Endothelial cell of umbilical vein (primary cell): Measurements from ENCODE around the gene KLF8. TPM values are rescaled to one million over a fixed set of nuclear protein-coding genes. Genes with fewer than 3 reads are reported as not detected.

Experiments used
- BruUV-seq: library from RNA; stranded (reverse); fragments of 400-500 nt; replicated peaks from 2 replicates; lab custom pipeline; 2021; lab: Mats Ljungman, UMichigan
- CTCF ChIA-PET: fragments of 300-600, 350-600 bp; sonication (Branson Sonifier 250); formaldehyde crosslinking; loops from one replicate; lab custom pipeline; 2021; ENCODE audit warnings: antibody characterized with exemption, inconsistent platforms; lab: Charles Lee
- POLR2A ChIA-PET: fragments of 300-600, 350-600 bp; sonication (Branson Sonifier 250); formaldehyde crosslinking; loops from one replicate; lab custom pipeline; 2021; ENCODE audit warnings: antibody characterized with exemption, inconsistent platforms; lab: Charles Lee
- DNase-seq: peaks from one replicate; pipeline ENCODE4 v3.0.0-alpha.2; 2011; ENCODE audit warnings: low read depth, low spot score
- FAIRE-seq: peaks from 2 replicates; lab custom pipeline; 2011; peaks lifted over from hg19 to GRCh38; lab: Jason Lieb, UNC
- H2AFZ ChIP-seq: 2 replicates; pipeline ENCODE4 v1.6.0; 2012; ENCODE audit warnings: low read depth, low read length, control low read depth, inconsistent platforms
- H3K27ac ChIP-seq: 2 replicates; pipeline ENCODE4 v1.5.1; 2011; ENCODE audit warnings: low read depth, mild to moderate bottlenecking, control low read depth, low read length, moderate library complexity; ENCODE audit not compliant: insufficient read depth
- H3K27me3 ChIP-seq, 2 experiments: 2 replicates each; pipeline versions ENCODE4 v1.6.0 to v1.6.1; 2011; ENCODE audit warnings: low read length in 2 of 2, mixed read lengths in 1 of 2; ENCODE audit not compliant: control insufficient read depth in 2 of 2, insufficient read depth in 2 of 2
- H3K36me3 ChIP-seq, 2 experiments: 2 replicates in 1 of 2; 3 replicates in 1 of 2; pipeline ENCODE4 v1.5.1; 2011; ENCODE audit warnings: low read length in 2 of 2, mild to moderate bottlenecking in 1 of 2, moderate library complexity in 1 of 2; ENCODE audit not compliant: control insufficient read depth in 2 of 2, insufficient read depth in 2 of 2; ENCODE audit errors: extremely low read depth in 1 of 2
- H3K4me1 ChIP-seq: 3 replicates; pipeline ENCODE4 v1.5.1; 2011; ENCODE audit warnings: mild to moderate bottlenecking, low read length; ENCODE audit not compliant: control insufficient read depth, insufficient read depth; ENCODE audit errors: extremely low read depth
- H3K4me2 ChIP-seq: 2 replicates; pipeline ENCODE4 v1.6.1; 2011; ENCODE audit warnings: low read length, control low read depth, mixed read lengths; ENCODE audit not compliant: insufficient read depth
- H3K4me3 ChIP-seq, 3 experiments: fragments of 200-600 bp in 1 of 3; sonication (generic), shearing (Covaris generic) in 1 of 3; replicated peaks in 1 of 3; 2 replicates each; pipeline ENCODE4 v1.5.1; 2011 to 2016; ENCODE audit warnings: control low read depth in 3 of 3, low read length in 3 of 3, mild to moderate bottlenecking in 2 of 3, inconsistent platforms in 1 of 3, low read depth in 1 of 3, moderate library complexity in 1 of 3; ENCODE audit not compliant: insufficient read depth in 1 of 3
- H3K79me2 ChIP-seq: 2 replicates; pipeline ENCODE4 v1.6.0; 2012; ENCODE audit warnings: low read length, inconsistent platforms; ENCODE audit not compliant: control insufficient read depth, insufficient read depth
- H3K9ac ChIP-seq: replicated peaks from 2 replicates; pipeline ENCODE3; 2011; ENCODE audit warnings: low read length, control low read depth; ENCODE audit not compliant: insufficient read depth; ENCODE audit errors: extremely low read depth
- H3K9me1 ChIP-seq: replicated peaks from 3 replicates; pipeline ENCODE4 v1.6.0; 2011; ENCODE audit warnings: mild to moderate bottlenecking, low read length; ENCODE audit not compliant: control insufficient read depth, insufficient read depth; ENCODE audit errors: extremely low read depth
- H3K9me3 ChIP-seq: replicated peaks from 2 replicates; pipeline ENCODE4 v1.5.1; 2012; ENCODE audit warnings: low read length, inconsistent platforms; ENCODE audit not compliant: control insufficient read depth, insufficient read depth
- H4K20me1 ChIP-seq: replicated peaks from 2 replicates; pipeline ENCODE3; 2011; ENCODE audit warnings: mild to moderate bottlenecking, low read length; ENCODE audit not compliant: control insufficient read depth, insufficient read depth; ENCODE audit errors: extremely low read depth
- CTCF ChIP-seq, 2 donors: IDR thresholded peaks; 1 replicate in 1 of 2; 2 replicates in 1 of 2; pipeline ENCODE4 v1.5.1; 2011; ENCODE audit warnings: low read length in 2 of 2, mild to moderate bottlenecking in 2 of 2, moderate library complexity in 2 of 2, control low read depth in 1 of 2, inconsistent platforms in 1 of 2, low read depth in 1 of 2; ENCODE audit not compliant: insufficient read depth in 1 of 2; ENCODE audit errors: extremely low read depth in 1 of 2
- EZH2 ChIP-seq: IDR thresholded peaks from 2 replicates; pipeline ENCODE4 v1.6.1; 2012; ENCODE audit warnings: borderline replicate concordance, low read depth, mild to moderate bottlenecking, moderate library complexity, low read length, inconsistent platforms; ENCODE audit not compliant: severe bottlenecking
- FOS ChIP-seq: IDR thresholded peaks from 2 replicates; pipeline ENCODE4 v1.6.1; 2011; ENCODE audit warnings: mild to moderate bottlenecking, low read length, moderate library complexity, borderline replicate concordance; ENCODE audit not compliant: insufficient read depth
- GATA2 ChIP-seq: IDR thresholded peaks from 2 replicates; pipeline ENCODE4 v1.7.0; 2011; ENCODE audit warnings: low read depth, mild to moderate bottlenecking, moderate library complexity, mixed read lengths, low read length; ENCODE audit not compliant: insufficient read length, insufficient read depth
- JUN ChIP-seq: IDR thresholded peaks from 2 replicates; pipeline ENCODE4 v1.6.1; 2011; ENCODE audit warnings: borderline replicate concordance, low read depth; ENCODE audit not compliant: insufficient read length, insufficient read depth
- MAX ChIP-seq: IDR thresholded peaks from 2 replicates; pipeline ENCODE4 v1.6.1; 2011; ENCODE audit not compliant: insufficient read depth, insufficient read length
- MYC ChIP-seq: IDR thresholded peaks from one replicate; pipeline ENCODE4 v1.6.1; 2011; ENCODE audit warnings: mild to moderate bottlenecking, low read depth, low read length
- POLR2A ChIP-seq: IDR thresholded peaks from 2 replicates; pipeline ENCODE4 v1.6.1; 2012; ENCODE audit warnings: low read depth, mild to moderate bottlenecking, control low read depth, low read length
- POLR2AphosphoS5 ChIP-seq: IDR thresholded peaks from 2 replicates; pipeline ENCODE4 v1.6.1; 2012; ENCODE audit warnings: low read depth, mild to moderate bottlenecking, control low read depth, low read length, moderate library complexity; ENCODE audit not compliant: insufficient read depth
- dilution Hi-C: fragments of 300-500 bp; cut with MboI; formaldehyde crosslinking; loops from one replicate; pipeline ENCODE4 v1.15.0; 2019; ENCODE audit warnings: low sequenced_read_pairs; ENCODE audit not compliant: extremely low pct_ligation_motif_present
- intact Hi-C: fragments of 100-400 bp; cut with micrococcal nuclease; formaldehyde crosslinking; loops from one replicate; pipeline ENCODE4 v1.10.0; 2022
- polyA plus RNA-seq, 4 experiments: library from polyadenylated mRNA; depleted of rRNA in 3 of 4; stranded (reverse) in 3 of 4; unstranded in 1 of 4; fragments of >200 nt; gene quantifications; 2 replicates each; pipeline versions ENCODE4 v1.2.1 to v1.2.3, GENCODE V29; 2011 to 2012; ENCODE audit warnings: missing spikeins in 1 of 4
- total RNA-seq: library from RNA; stranded (reverse); gene quantifications from 2 replicates; pipeline ENCODE4 v1.2.3, GENCODE V29; 2021

Gene KLF8
- total and polyA plus RNA-seq, 2 donors (not counting 3 experiments of a cell fraction or from before 2014, with no cell fraction given), result 1.0 to 2.0 TPM

- BruUV-seq, result no TSS peak
- CTCF ChIA-PET, result no interaction called here
Measured at GRCh38 chrX:56268888-56269287, 36.7 kb downstream of the KLF8 start.

More at GRCh38 chrX:56268888-56269287, 36.7 kb downstream of the KLF8 start:
- DNase-seq (no peak), FAIRE-seq (no peak)
- H3K27ac ChIP-seq, result no peak overlapping the region
- intact Hi-C loops, result no loop called here
- dilution Hi-C loops, result no loop called here
- H3K9me3 ChIP-seq, result no peaks in the 10 kb centered on the region
- H2AFZ ChIP-seq, result no peak overlapping the region
- H3K4me3 ChIP-seq, result no peak overlapping the region
- no peaks in the 10 kb centered on the region for H3K27me3 ChIP-seq
- no peak overlapping the region for H3K4me2 ChIP-seq
- no peaks in the 10 kb centered on the region for H4K20me1 ChIP-seq
- POLR2A ChIA-PET, result no interaction called here
- H3K36me3 ChIP-seq, result no peaks in the 10 kb centered on the region
- TF ChIP-seq GATA2, result no peak
- no peak for TF ChIP-seq POLR2A
- no peak for TF ChIP-seq EZH2
- TF ChIP-seq MAX, result no peak
- no peak for TF ChIP-seq CTCF (IDR thresholded peaks at IDR 0.05; ENCODE audit: extremely low read depth in 1 of 2, insufficient read depth in 1 of 2, low read depth in 1 of 2, low read length in 2 of 2)
- TF ChIP-seq MYC, result no peak
- no peak for TF ChIP-seq JUN
- no peak for TF ChIP-seq FOS
- no peak for TF ChIP-seq POLR2AphosphoS5
- no peaks in the 10 kb centered on the region for H3K79me2 ChIP-seq
- H3K9me1 ChIP-seq, result no peaks in the 10 kb centered on the region
- no peak overlapping the region for H3K9ac ChIP-seq
- peaks cover 4% of the 10 kb centered on the region for H3K4me1 ChIP-seq
